OCI-LY1 (cell line): ENCODE results near the gene RAB3IP.

Experiments used
- CTCF ChIP-seq: fragments of 200-600 bp; sonication (generic), shearing (Covaris generic); IDR thresholded peaks from 2 replicates; pipeline ENCODE4 v1.5.1; 2017; ENCODE audit warnings: mild to moderate bottlenecking, antibody characterized with exemption, low read length, moderate library complexity, mixed read lengths
- EZH2 ChIP-seq: fragments of 200-600 bp; sonication (generic), shearing (Covaris generic); IDR thresholded peaks from 2 replicates; pipeline ENCODE4 v1.8.0; 2017; ENCODE audit warnings: borderline replicate concordance, mixed run types, mild to moderate bottlenecking, antibody characterized with exemption, low read length, moderate library complexity, mixed read lengths

- TF ChIP-seq CTCF: no peak
- no peak for TF ChIP-seq EZH2
Measured at GRCh38 chr12:69843608-69844007, 104.9 kb downstream of the RAB3IP start.
